Sciatic nerve (tissue), 2 donors: ENCODE measurements around the gene FNBP1. TPM values are rescaled to one million over a fixed set of nuclear protein-coding genes. Genes with fewer than 3 reads are reported as not detected.
A peak's percentile ranks its signal among the peaks of the same experiment; 100 is the strongest.

Source experiments
- ATAC-seq: fragments of 200-7000 bp; cut with Tn5 transposase; one replicate; pipeline ENCODE4 v1.9.1; 2020; ENCODE audit warnings: mild to moderate bottlenecking, moderate library complexity
- DNase-seq: peaks from one replicate; pipeline ENCODE4 v3.0.0-alpha.2; 2020; ENCODE audit warnings: low spot score
- intact Hi-C: fragments of 100-400 bp; cut with DNase I; formaldehyde crosslinking; loops from one replicate; pipeline ENCODE4 v1.14.2; 2022
- total RNA-seq: library from RNA; stranded (reverse); fragmentation: NEBNext Ultra II Directional; extraction: Animal tissue kit (Norgen Biotek cat#: 25700); gene quantifications from one replicate; pipeline ENCODE4 v1.2.1, GENCODE V29; 2021
- donor health status: DM: no; HTN: no; CAD: no.
- donor health status: DM: no; HTN: no; CAD: no.

The FNBP1 gene
- total RNA-seq, 1 donor from 2014 or later: 132 TPM

- intact Hi-C loops: loop anchor here (10.0 kb wide), 2 partner anchors 166 to 346 kb away; partner anchors contain the start of gene GPR107
- DNase-seq (no peak), ATAC-seq (no peak)
These were observed 154.5 kb downstream of the FNBP1 start for GRCh38 chr9:129888293-129889121.

- ATAC-seq: no peak
- DNase-seq: no peak
- intact Hi-C loops: loop anchor here (10.0 kb wide), 2 partner anchors 167 to 347 kb away; partner anchors contain the start of gene GPR107
These were observed 155.4 kb downstream of the FNBP1 start for GRCh38 chr9:129887334-129888292.

- intact Hi-C loops: loop anchor here (10.0 kb wide), 2 partner anchors 168 to 348 kb away; partner anchors contain the start of gene GPR107
- ATAC-seq (no peak), DNase-seq (no peak)
These were observed 156.5 kb downstream of the FNBP1 start for GRCh38 chr9:129886226-129887174.

GRCh38 chr9:129885670-129886106, 157.3 kb downstream of the FNBP1 start:
- peak; percentile 97 for DNase-seq
- peak; percentile 94 for ATAC-seq
- intact Hi-C loops: loop anchor here (10.0 kb wide), 2 partner anchors 169 to 349 kb away; partner anchors contain the start of gene GPR107

GRCh38 chr9:129885018-129885669, 157.8 kb downstream of the FNBP1 start:
- ATAC-seq (peak; percentile 71), DNase-seq (no peak)
- intact Hi-C loops: loop anchor here (10.0 kb wide), 2 partner anchors 170 to 350 kb away; partner anchors contain the start of gene GPR107

GRCh38 chr9:129884220-129885017, 158.6 kb downstream of the FNBP1 start:
- intact Hi-C loops: loop anchor here (5.0 to 10.0 kb wide), 3 partner anchors 170 to 350 kb away; partner anchors contain the start of gene GPR107
- ATAC-seq: peak; percentile 86
- DNase-seq: peak; percentile 92

GRCh38 chr9:129881547-129882324, 161.3 kb downstream of the FNBP1 start:
- no peak for ATAC-seq
- no peak for DNase-seq
- intact Hi-C loops: loop anchor here (5.0 to 10.0 kb wide), 3 partner anchors 173 to 353 kb away; partner anchors contain the start of gene GPR107

- no peak for ATAC-seq
These were observed 162.1 kb downstream of the FNBP1 start for GRCh38 chr9:129880654-129881546.

GRCh38 chr9:129879991-129880653, 162.9 kb downstream of the FNBP1 start:
- intact Hi-C loops: loop anchor here (5.0 to 10.0 kb wide), 3 partner anchors 175 to 355 kb away; partner anchors contain the start of gene GPR107
- no peak for DNase-seq
- ATAC-seq: no peak

More at GRCh38 chr9:129880654-129881546, 162.1 kb downstream of the FNBP1 start:
- no peak for DNase-seq
- intact Hi-C loops: loop anchor here (5.0 to 10.0 kb wide), 3 partner anchors 174 to 354 kb away; partner anchors contain the start of gene GPR107

- ATAC-seq (no peak), DNase-seq (no peak)
- intact Hi-C loops: no loop called here
These were observed 163.8 kb downstream of the FNBP1 start for GRCh38 chr9:129879103-129879699.

- ATAC-seq: no peak
- DNase-seq: no peak
- intact Hi-C loops: no loop called here
These were observed 164.7 kb downstream of the FNBP1 start for GRCh38 chr9:129878291-129878690.

- DNase-seq (no peak), ATAC-seq (no peak)
- intact Hi-C loops: no loop called here
These were observed 166.2 kb downstream of the FNBP1 start for GRCh38 chr9:129876815-129877214.

GRCh38 chr9:129875687-129876395, 167.1 kb downstream of the FNBP1 start:
- ATAC-seq (no peak), DNase-seq (no peak)
- intact Hi-C loops: no loop called here
